Measurements from ENCODE around the gene ALPP.
"Not testable (repeated sequence)": the region's sequence is repeated elsewhere in the genome, so short reads cannot be mapped to it uniquely, and the experiment has no call there.

DNA sequence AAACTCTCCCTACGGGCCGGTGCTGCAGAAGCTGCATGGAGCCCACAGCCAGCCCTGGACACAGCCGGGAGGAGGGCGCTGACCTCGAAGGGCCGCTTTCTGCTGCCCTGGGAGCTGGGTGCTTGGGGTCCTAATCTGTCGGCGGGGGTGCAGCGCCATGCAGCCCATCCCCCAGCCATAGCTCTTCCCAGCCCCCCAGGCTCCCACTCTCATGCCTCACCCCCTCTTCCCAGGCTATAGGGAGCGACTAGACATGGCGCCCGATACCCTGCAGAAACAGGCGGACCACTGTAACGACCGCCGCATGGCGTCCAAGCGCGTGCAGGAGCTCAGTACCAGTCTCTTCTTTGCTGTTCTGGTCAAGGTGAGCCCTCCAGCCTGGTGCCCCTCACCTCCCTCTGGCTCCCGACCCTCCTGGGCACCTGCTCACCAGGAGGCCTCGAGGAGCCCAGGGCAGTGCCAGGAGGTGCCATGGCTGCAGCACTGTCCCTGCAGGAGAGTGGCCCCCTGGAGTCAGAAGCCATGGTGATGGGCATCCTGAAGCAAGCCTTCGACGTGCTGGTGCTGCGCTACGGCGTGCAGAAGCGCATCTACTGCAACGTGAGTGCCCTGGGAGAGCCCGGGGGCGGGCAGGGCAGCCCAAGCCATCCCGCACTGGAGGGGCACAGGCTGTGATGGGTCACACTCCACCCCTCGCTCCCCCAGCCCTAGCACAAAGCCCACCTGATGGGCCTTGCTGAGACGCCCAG is 44.2 kb upstream of the ALPP start:
- TF ChIP-seq, protein P1, sequence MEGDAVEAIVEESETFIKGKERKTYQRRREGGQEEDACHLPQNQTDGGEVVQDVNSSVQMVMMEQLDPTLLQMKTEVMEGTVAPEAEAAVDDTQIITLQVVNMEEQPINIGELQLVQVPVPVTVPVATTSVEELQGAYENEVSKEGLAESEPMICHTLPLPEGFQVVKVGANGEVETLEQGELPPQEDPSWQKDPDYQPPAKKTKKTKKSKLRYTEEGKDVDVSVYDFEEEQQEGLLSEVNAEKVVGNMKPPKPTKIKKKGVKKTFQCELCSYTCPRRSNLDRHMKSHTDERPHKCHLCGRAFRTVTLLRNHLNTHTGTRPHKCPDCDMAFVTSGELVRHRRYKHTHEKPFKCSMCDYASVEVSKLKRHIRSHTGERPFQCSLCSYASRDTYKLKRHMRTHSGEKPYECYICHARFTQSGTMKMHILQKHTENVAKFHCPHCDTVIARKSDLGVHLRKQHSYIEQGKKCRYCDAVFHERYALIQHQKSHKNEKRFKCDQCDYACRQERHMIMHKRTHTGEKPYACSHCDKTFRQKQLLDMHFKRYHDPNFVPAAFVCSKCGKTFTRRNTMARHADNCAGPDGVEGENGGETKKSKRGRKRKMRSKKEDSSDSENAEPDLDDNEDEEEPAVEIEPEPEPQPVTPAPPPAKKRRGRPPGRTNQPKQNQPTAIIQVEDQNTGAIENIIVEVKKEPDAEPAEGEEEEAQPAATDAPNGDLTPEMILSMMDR (conservative IDR thresholded peaks at IDR 0.05; ENCODE audit: low read length) = not testable (repeated sequence)
- not testable (repeated sequence) for TF ChIP-seq EZH2phosphoT487 (IDR thresholded peaks at IDR 0.05; ENCODE audit: borderline replicate concordance, low read depth, low read length)
